Stimulated activated naive CD4-positive, alpha-beta T cell (primary cell): ENCODE data around the gene LRIG2.

Experiments
- DNase-seq, 6 experiments: peaks; one replicate each; lab custom pipeline; 2025; lab: John Stamatoyannopoulos, UW

The LRIG2 gene

GRCh38 chr1:113170519-113170918 lies 97.5 kb downstream of the LRIG2 start:
- DNase-seq = no peak

- no peak for DNase-seq
Measured at GRCh38 chr1:113178106-113178505, 105.1 kb downstream of the LRIG2 start.

- no peak for DNase-seq
Measured at GRCh38 chr1:113178522-113178921, 105.5 kb downstream of the LRIG2 start.
